Mesothelial cell of epicardium (in vitro differentiated cells): ENCODE data around the gene SLCO2A1. TPM values are rescaled to one million over a fixed set of nuclear protein-coding genes. Genes with fewer than 3 reads are reported as not detected.

Experiments
- DNase-seq, 2 experiments: peaks; one replicate each; pipeline ENCODE4 v3.0.0; 2021; ENCODE audit warnings: low spot score in 2 of 2; ENCODE audit not compliant: unreplicated experiment in 2 of 2
- H3K27ac Mint-ChIP-seq: 2 replicates; pipeline ENCODE4 v1.8.0; 2021; ENCODE audit warnings: mixed read lengths
- H3K27me3 Mint-ChIP-seq: 2 replicates; pipeline ENCODE4 v1.8.0; 2021; ENCODE audit warnings: low read depth, mixed read lengths
- H3K36me3 Mint-ChIP-seq: 2 replicates; pipeline ENCODE4 v1.8.0; 2021; ENCODE audit warnings: mixed read lengths
- H3K4me1 Mint-ChIP-seq: 2 replicates; pipeline ENCODE4 v1.8.0; 2021; ENCODE audit warnings: mixed read lengths
- H3K4me3 Mint-ChIP-seq: 2 replicates; pipeline ENCODE4 v1.8.0; 2021; ENCODE audit warnings: mild to moderate bottlenecking, moderate library complexity, mixed read lengths
- H3K9me3 Mint-ChIP-seq: 2 replicates; pipeline ENCODE4 v1.8.0; 2021; ENCODE audit warnings: mixed read lengths
- total RNA-seq: library from RNA; stranded (reverse); gene quantifications from 3 replicates; pipeline ENCODE4 v1.2.1, GENCODE V29; 2021
- TF ChIP-seq, protein P1 (sequence below): fragments of 200-600 bp; sonication (generic); IDR thresholded peaks from one replicate; pipeline ENCODE4 v1.5.0; 2021; ENCODE audit warnings: antibody characterized with exemption; ENCODE audit not compliant: unreplicated experiment

Gene SLCO2A1
- total RNA-seq, 1 donor from 2014 or later, result 24.1 TPM

DNA sequence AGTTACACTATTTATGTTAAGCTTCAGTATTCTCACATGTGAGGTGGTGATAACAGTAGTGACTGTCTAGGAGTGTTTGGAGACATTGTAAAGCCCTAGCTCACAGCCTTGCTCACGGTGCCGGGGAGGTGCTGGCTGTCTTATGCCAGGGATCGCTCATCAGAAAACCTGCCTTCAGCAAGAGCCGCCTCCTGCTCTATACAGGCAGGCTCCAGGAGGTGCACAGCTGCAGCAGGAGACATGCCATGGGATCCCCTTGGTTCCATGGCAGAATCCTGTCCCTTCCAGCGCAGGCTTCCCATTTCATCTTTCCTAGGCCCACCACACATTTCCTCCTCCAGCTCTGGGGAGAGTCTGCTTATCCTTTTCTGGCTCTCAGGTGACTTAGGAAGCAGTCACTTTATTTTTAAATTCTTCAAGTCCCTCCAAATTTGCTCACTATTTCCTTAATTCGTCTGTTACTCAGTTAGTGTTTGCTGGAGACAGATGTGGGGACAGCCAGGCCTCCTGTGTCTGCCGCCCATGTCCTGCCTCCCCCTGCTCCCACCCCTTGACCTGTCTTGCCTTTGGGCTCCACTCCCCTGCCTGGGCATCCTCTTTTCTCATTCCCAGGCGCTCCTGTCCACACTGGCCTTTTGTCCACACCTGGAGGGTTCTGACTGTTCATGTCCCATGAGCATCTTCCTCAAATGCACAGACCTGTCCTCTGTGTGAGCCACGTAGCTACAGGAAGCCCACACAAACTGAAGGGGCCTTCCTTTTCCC, 31.7 kb downstream of the SLCO2A1 start:
- H3K27ac Mint-ChIP-seq, result no peak overlapping the region
- H3K4me3 Mint-ChIP-seq, result no peak overlapping the region
- H3K36me3 Mint-ChIP-seq, result no peaks in the 10 kb centered on the region
- DNase-seq, result no peak
- no peaks in the 10 kb centered on the region for H3K27me3 Mint-ChIP-seq
- H3K9me3 Mint-ChIP-seq, result no peaks in the 10 kb centered on the region
- H3K4me1 Mint-ChIP-seq, result peaks cover 38% of the 10 kb centered on the region
- TF ChIP-seq, protein P1, sequence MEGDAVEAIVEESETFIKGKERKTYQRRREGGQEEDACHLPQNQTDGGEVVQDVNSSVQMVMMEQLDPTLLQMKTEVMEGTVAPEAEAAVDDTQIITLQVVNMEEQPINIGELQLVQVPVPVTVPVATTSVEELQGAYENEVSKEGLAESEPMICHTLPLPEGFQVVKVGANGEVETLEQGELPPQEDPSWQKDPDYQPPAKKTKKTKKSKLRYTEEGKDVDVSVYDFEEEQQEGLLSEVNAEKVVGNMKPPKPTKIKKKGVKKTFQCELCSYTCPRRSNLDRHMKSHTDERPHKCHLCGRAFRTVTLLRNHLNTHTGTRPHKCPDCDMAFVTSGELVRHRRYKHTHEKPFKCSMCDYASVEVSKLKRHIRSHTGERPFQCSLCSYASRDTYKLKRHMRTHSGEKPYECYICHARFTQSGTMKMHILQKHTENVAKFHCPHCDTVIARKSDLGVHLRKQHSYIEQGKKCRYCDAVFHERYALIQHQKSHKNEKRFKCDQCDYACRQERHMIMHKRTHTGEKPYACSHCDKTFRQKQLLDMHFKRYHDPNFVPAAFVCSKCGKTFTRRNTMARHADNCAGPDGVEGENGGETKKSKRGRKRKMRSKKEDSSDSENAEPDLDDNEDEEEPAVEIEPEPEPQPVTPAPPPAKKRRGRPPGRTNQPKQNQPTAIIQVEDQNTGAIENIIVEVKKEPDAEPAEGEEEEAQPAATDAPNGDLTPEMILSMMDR, result no peak

DNA sequence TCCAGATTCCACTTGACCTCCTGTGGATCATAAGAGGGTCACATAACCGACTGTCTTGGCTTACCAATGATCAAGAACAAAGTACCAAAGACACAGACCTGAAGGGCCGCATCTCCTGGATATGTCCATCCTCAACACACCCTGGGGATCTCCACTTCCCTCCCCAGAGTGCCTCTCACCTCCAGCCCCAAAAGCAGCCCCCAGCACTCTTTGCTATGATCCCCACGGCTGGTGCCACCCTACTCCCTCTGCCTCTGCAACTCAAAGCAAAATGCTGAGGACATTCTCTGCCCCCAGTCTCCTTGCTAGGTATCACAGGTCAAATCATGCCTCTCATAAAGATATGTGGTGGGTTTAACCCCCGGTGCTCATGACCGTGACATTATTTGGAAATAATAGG, 32.7 kb downstream of the SLCO2A1 start:
- TF ChIP-seq, protein P1, result no peak
- Mint-ChIP-seq H3K4me3 (no peak overlapping the region), H3K27me3 (no peaks in the 10 kb centered on the region), H3K9me3 (no peaks in the 10 kb centered on the region), H3K4me1 (peaks cover 33% of the 10 kb centered on the region), H3K36me3 (no peaks in the 10 kb centered on the region), H3K27ac (no peak overlapping the region)
- no peak for DNase-seq

DNA sequence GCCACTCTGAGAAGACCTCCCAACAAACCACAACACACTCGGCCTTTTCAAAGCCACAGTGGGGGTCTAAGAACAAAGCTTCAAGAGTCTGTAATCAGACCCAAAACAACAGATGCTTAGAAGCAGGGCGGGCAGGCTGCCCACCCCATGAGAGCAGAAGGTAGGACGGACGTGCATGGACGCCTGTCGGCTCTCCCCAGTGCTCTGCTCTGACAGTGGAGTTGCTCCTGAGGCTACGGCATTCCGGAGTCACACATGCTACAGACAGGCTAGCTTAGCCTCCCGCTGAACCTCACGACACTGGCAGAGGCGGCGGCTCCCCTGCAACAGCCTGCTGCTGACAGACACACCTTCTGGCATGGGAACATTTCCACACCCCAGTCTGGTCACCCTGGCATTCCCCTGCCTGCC, 33.5 kb downstream of the SLCO2A1 start:
- no peak overlapping the region for H3K4me3 Mint-ChIP-seq
- H3K4me1 Mint-ChIP-seq, result peaks cover 33% of the 10 kb centered on the region
- no peaks in the 10 kb centered on the region for H3K9me3 Mint-ChIP-seq

DNA sequence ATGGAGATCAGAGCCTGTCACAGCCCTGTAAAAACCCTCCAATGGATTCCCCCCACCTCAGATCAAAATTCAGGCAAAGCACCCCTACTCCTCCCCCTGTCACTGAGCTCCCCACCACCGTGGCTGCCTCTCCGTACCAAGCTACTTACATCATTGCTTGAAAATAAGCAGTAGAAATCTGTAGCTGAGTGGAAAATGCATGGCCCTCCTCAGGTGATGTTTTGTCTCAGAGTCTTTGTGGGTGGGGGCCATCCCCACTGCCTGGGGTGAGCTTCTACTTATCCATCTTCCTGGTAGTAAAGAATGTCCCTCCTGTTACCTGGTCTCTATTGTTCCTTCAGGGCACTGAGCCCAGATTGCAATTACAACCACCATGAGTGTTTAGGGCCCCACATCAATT, 34.5 kb downstream of the SLCO2A1 start:
- TF ChIP-seq, protein P1, result no peak
- no peaks in the 10 kb centered on the region for H3K27me3 Mint-ChIP-seq
- H3K27ac Mint-ChIP-seq, result no peak overlapping the region

More for the DNA sequence above, 33.5 kb downstream of the SLCO2A1 start:
- no peak overlapping the region for H3K27ac Mint-ChIP-seq
- H3K27me3 Mint-ChIP-seq, result no peaks in the 10 kb centered on the region
- no peak for DNase-seq
- TF ChIP-seq, protein P1, result no peak
- H3K36me3 Mint-ChIP-seq, result no peaks in the 10 kb centered on the region

DNA sequence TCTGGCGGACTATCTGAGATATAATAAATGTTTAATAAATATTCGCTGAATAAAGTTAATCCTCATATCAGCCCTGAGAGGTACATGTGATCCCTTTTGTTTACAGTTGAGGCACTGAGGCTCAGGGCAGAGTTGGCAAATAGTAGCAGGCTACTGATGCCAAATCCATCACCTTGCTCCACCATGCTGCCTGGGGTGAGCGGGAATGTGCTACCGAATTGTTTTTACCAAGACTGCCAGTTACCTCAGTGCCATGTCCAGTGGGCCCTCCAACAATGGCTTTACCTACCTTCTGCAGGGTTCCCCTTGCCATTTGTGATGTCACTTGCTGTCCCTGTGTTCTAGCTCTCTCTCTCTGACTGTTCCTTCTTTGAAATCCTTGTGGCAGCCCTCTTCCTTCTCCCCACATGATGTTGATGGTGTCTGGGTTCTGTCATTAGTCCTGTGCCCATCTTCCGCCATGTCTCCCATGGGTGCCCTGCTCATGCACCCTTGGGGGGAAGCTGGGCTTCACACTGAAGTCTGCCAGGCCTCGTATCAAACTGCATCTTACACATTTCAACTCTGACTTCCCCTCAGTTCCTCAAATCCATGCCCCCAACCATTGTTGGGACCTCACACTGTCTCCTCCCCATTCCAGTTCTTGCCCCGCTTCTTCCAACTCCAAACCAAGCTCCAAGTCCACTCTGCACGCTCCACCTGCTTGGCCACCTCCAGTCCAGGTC, 35.4 kb downstream of the SLCO2A1 start:
- Mint-ChIP-seq H3K9me3 (no peaks in the 10 kb centered on the region), H3K4me1 (peaks cover 32% of the 10 kb centered on the region), H3K27me3 (no peaks in the 10 kb centered on the region), H3K4me3 (no peak overlapping the region), H3K27ac (no peak overlapping the region), H3K36me3 (no peaks in the 10 kb centered on the region)
- DNase-seq, result no peak
- TF ChIP-seq, protein P1, result no peak

More for the DNA sequence above, 34.5 kb downstream of the SLCO2A1 start:
- H3K9me3 Mint-ChIP-seq, result no peaks in the 10 kb centered on the region
- H3K4me1 Mint-ChIP-seq, result peaks cover 33% of the 10 kb centered on the region
- no peak overlapping the region for H3K4me3 Mint-ChIP-seq
- DNase-seq, result no peak
- no peaks in the 10 kb centered on the region for H3K36me3 Mint-ChIP-seq
